T-helper 2 cell treated with Interferon-gamma antibody and Interleukin-4, amounts not matched to agents 5 μg/mL and 100 μg/mL, for 36 hours (primary cell): Measurements from ENCODE around the gene CLEC18B.
"Not testable (repeated sequence)": the region's sequence is repeated elsewhere in the genome, so short reads cannot be mapped to it uniquely, and the experiment has no call there.

Experiments used
- DNase-seq: peaks from one replicate; pipeline ENCODE4 v3.0.0; 2021; ENCODE audit warnings: low spot score
- H3K27ac Mint-ChIP-seq: one replicate; pipeline ENCODE4 v1.8.0; 2021; ENCODE audit warnings: mild to moderate bottlenecking, mixed read lengths
- H3K27me3 Mint-ChIP-seq: one replicate; pipeline ENCODE4 v1.8.0; 2021; ENCODE audit warnings: low read depth, mixed read lengths
- H3K36me3 Mint-ChIP-seq: one replicate; pipeline ENCODE4 v1.8.0; 2021; ENCODE audit warnings: low read depth, mixed read lengths
- H3K4me1 Mint-ChIP-seq: one replicate; pipeline ENCODE4 v1.8.0; 2021; ENCODE audit warnings: low read depth, mixed read lengths
- H3K4me3 Mint-ChIP-seq: one replicate; pipeline ENCODE4 v1.8.0; 2022; ENCODE audit warnings: mild to moderate bottlenecking, moderate library complexity, mixed read lengths
- H3K9me3 Mint-ChIP-seq: one replicate; pipeline ENCODE4 v1.8.0; 2021; ENCODE audit warnings: mixed read lengths

CLEC18B gene

DNA sequence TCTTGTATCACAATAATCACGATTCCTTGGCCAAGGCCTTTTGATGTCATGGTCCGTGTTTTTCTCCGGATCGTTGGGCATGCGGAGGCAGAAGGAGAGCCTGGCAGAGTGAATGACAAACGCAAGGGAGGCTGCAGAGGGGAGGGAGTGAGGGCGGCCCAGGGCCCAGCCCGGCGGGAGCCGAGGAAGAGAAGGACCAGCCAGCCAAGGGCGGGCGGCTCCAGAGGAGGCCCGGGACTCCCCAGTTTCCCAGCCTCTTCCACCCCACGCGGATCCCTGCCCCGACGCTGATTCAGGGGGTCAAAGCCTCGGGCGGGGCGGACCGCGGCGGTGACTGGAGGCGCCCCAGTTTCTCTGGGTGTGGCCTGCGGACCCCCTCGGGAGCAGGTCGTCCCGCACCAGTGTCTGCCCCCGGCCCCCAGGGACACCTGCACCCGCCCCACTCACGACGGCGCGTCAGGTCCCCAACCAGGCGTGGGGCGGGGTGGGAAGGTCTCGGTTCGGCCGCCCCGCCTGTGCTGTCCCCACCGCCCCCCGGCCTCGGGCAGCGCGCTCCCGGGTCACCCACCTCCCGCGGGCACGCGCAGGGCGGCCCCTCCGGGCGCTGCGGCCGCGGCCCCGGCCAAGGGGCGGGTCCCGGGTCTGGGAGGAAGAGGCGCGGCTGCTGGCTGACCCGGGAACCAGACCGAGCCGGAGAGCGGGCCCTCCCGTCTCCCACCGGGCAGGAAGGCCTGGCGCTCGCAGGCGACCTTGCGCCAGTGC lies 14.5 kb downstream of the CLEC18B start:
- H3K27ac Mint-ChIP-seq, H3K4me1 Mint-ChIP-seq, H3K4me3 Mint-ChIP-seq, DNase-seq, H3K27me3 Mint-ChIP-seq, H3K9me3 Mint-ChIP-seq, H3K36me3 Mint-ChIP-seq: not testable (repeated sequence)

DNA sequence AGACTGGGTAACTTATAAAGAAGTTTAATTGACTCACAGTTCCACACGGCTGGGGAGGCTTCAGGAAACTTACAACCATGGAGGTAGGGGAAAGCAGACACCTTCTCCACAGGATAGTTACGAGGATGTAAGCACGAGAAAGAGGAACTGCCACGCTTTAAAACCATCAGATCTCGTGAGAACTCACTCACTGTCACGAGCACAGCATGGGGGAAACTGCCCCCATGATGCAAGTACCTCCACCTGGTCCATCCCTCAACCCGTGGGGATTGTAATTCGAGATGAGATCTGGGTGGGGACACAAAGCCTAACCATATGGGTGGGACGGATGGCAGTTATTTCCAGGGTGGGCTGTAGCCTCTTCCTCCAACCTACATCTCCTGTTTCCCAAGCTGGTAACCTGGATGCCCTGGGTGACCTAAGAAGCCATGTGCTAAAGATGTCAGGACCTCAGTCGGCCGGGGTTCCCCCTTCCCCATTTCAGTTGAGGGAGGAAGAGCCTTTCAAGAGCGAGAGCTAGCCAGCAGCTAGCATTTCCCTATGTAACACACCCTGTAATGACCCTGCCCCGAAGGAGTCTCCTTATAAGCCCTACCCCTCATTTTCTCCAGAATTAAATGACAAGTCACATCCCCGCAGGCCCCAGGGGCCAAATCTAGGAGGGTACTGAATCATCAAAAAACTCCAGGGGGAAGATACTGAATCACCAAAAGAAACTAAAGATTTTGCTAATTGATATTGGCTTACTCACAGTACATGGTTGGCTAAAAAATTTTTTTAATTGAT lies 16.9 kb downstream of the CLEC18B start:
- not testable (repeated sequence) for H3K4me3 Mint-ChIP-seq, H3K27me3 Mint-ChIP-seq, H3K36me3 Mint-ChIP-seq, H3K9me3 Mint-ChIP-seq, DNase-seq, H3K27ac Mint-ChIP-seq, H3K4me1 Mint-ChIP-seq

DNA sequence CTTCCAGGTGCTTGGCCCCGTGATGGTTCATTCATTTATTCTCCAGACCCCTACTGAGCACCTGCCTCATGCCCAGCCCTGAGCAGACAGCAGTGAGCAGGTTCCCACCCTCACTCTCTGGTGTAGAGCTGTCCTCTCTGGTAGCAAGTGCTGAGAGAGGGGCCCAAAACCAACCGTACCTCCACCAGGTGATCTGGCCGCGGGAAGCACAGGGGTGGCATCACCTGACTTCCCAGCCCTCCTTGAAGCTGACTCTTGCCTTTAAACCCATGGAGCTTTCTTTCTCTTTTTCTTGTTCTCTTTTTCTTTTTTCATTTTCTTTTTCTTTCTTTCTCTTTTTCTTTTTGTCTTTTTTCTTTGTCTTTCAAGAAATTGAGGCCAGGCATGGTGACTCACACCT lies 21.0 kb downstream of the CLEC18B start:
- not testable (repeated sequence) for H3K27ac Mint-ChIP-seq, DNase-seq, H3K36me3 Mint-ChIP-seq, H3K27me3 Mint-ChIP-seq, H3K4me1 Mint-ChIP-seq, H3K4me3 Mint-ChIP-seq, H3K9me3 Mint-ChIP-seq

DNA sequence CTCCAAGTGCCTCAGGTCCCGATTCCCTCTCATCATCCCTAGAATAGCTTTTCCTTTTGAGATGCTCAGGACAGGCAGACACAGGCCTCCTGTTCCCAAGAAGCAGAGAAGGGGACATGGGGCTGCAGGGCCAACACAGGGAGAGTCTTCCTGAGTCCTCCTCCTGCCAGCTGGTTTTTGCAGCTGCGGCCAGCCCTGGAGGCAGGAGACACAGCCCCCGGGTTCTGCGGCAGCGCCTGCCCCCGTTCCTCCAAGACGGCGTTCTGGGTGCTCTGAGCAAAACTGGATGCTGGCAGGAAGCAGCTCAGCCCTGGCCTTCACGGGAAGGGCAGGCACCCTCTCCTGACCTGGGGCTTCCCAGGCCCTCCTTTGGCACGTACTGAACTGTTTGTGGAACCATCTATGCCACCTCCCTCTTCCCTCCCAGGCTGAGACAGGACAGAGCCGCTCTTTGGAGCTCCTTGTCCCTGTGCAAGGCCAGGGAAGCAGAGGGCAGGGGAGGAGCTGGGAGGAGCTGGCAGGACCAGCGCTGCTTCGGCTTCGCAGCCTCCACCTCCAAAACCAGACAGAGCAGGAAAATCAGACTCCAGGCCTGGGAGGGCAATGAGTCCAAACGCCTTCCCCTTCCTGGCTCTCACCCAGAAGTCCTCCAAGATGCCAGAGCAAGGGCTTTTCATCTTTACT lies 22.9 kb downstream of the CLEC18B start:
- not testable (repeated sequence) for H3K27ac Mint-ChIP-seq, H3K27me3 Mint-ChIP-seq, H3K4me1 Mint-ChIP-seq, H3K4me3 Mint-ChIP-seq, H3K9me3 Mint-ChIP-seq, H3K36me3 Mint-ChIP-seq, DNase-seq

DNA sequence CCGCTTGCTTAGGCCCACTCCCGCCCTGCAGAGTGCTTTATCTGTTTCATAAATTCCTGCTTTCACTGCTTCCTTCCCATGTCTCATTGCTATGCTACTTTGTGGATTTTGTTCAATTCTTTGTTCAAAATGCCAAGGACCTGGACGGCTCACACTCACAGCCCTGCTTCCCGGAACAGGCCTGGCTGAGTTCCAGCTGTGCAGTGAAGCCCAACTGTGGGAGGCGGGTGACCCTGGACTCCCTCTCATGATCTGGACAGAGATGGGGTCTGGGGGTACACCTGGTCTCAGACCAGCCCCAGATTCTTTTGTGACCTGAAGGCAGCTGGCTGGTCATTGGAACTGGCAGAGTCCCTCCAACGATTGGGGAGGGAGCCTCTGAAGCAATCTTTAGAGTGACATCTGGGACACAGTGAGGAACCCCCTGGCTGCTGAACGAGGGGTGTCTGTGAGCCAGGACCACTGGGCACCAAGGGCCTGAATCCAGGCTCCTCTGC lies 24.7 kb downstream of the CLEC18B start:
- H3K36me3 Mint-ChIP-seq, H3K4me1 Mint-ChIP-seq, DNase-seq, H3K27ac Mint-ChIP-seq, H3K4me3 Mint-ChIP-seq, H3K27me3 Mint-ChIP-seq, H3K9me3 Mint-ChIP-seq: not testable (repeated sequence)

DNA sequence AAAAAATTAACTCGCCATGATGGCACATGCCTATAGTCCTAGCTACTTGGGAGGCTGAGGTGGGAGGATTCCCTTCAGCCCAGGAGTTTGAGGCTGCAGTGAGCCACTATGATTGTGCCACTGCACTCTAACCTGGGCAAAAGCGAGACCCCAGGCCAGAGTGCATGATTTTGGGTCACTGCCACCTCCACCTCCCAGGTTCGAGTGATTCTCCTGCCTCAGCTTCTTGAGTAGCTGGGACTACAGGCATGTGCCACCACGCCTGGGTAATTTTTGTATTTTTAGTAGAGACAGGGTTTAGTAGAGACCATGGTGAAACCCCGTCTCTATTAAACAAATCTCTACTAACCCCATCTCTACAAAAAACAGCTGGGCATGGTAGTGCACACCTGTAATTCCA lies 26.7 kb downstream of the CLEC18B start:
- not testable (repeated sequence) for H3K27ac Mint-ChIP-seq

DNA sequence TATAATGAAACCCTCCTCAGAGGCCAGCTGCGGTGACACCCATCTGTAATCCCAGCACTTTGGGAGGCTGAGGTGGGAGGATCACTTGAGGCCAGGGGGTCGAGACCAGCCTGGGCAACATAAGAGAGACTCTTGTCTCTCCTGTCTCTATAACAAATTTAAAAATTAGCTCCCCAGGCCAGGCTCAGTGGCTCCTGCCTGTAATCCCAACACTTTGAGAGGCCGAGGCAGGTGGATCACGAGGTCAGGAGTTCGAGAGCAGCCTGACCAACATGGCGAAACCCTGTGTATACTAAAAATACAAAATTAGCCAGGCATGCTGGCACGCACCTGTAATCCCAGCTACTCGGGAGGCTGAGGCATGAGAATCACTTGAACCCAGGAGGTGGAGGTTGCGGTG lies 27.1 kb downstream of the CLEC18B start:
- not testable (repeated sequence) for H3K4me3 Mint-ChIP-seq, DNase-seq, H3K4me1 Mint-ChIP-seq, H3K27me3 Mint-ChIP-seq, H3K9me3 Mint-ChIP-seq, H3K36me3 Mint-ChIP-seq, H3K27ac Mint-ChIP-seq

More for the DNA sequence above, 26.7 kb downstream of the CLEC18B start:
- not testable (repeated sequence) for H3K4me3 Mint-ChIP-seq, H3K27me3 Mint-ChIP-seq, DNase-seq, H3K9me3 Mint-ChIP-seq, H3K4me1 Mint-ChIP-seq, H3K36me3 Mint-ChIP-seq

DNA sequence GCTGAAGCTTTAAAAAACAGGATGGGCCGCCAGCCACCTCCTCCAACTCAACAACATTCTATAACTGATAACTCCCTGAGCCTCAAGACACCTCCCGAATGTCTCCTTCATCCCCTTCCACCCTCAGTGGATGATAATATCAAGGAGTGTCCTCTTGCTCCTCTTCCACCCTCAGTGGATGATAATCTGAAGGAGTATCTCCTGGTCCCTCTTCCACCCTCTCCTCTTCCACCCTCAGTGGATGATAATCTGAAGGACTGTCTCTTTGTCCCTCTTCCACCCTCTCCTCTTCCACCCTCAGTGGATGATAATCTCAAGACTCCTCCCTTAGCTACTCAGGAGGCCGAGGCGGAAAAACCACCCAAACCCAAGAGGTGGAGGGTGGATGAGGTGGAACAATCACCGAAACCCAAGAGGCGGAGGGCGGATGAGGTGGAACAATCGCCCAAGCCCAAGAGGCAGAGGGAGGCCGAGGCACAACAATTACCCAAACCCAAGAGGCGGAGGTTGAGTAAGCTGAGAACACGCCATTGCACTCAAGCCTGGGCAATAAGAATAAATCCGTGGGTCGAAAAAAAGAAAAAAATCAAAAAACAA lies 29.7 kb downstream of the CLEC18B start:
- not testable (repeated sequence) for H3K4me3 Mint-ChIP-seq, H3K27me3 Mint-ChIP-seq, DNase-seq, H3K9me3 Mint-ChIP-seq, H3K27ac Mint-ChIP-seq, H3K4me1 Mint-ChIP-seq, H3K36me3 Mint-ChIP-seq

DNA sequence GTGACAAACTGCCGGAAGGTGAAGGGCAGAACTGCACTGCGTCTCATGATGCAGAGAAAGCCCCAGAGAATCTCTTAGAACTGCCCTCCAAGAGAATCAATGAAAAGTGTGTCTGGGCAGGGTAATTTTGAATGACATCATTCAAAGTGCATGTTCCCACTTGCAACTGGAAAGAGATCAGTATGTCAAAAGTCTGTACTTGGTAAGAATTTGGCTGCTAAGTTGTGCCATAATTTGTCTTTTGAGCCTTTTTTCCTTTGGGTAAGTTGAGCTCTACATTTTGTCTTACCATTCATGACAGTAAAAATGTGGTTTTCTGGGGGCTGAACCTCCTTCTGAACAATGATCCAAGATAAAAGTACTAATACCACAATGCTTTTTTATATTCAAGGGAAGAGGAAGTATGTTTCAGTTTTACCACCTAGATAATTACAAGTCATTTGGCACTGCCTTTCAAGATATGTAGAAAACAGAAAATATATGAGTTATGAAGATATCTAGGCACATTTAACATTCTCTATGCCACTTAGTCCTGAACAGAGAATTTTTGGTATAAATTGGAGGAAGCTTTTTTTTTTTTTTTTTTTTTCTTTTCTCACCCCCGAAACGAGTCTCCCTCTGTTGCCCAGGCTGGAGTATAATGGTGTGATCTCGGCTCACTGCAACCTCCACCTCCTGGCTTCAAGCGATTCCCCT lies 38.8 kb downstream of the CLEC18B start:
- H3K4me3 Mint-ChIP-seq, DNase-seq, H3K9me3 Mint-ChIP-seq, H3K27me3 Mint-ChIP-seq, H3K36me3 Mint-ChIP-seq, H3K27ac Mint-ChIP-seq, H3K4me1 Mint-ChIP-seq: not testable (repeated sequence)

DNA sequence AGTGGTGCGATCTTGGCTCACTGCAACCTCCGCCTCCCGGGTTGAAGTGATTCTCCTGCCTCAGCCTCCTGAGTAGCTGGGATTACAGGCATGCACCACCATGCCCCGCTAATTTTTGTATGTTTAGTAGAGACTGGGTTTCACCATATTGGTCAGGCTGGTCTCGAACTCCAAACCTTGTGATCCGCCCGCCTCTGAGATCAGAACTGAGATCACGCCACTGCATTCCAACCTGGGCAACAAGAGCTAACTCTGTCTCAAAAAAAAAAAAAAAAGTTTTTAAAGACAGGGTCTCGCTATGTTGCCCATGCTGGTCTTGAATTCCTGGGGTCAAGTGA lies 47.5 kb downstream of the CLEC18B start:
- H3K4me1 Mint-ChIP-seq, H3K27me3 Mint-ChIP-seq, H3K27ac Mint-ChIP-seq, H3K4me3 Mint-ChIP-seq, H3K9me3 Mint-ChIP-seq, DNase-seq, H3K36me3 Mint-ChIP-seq: not testable (repeated sequence)

DNA sequence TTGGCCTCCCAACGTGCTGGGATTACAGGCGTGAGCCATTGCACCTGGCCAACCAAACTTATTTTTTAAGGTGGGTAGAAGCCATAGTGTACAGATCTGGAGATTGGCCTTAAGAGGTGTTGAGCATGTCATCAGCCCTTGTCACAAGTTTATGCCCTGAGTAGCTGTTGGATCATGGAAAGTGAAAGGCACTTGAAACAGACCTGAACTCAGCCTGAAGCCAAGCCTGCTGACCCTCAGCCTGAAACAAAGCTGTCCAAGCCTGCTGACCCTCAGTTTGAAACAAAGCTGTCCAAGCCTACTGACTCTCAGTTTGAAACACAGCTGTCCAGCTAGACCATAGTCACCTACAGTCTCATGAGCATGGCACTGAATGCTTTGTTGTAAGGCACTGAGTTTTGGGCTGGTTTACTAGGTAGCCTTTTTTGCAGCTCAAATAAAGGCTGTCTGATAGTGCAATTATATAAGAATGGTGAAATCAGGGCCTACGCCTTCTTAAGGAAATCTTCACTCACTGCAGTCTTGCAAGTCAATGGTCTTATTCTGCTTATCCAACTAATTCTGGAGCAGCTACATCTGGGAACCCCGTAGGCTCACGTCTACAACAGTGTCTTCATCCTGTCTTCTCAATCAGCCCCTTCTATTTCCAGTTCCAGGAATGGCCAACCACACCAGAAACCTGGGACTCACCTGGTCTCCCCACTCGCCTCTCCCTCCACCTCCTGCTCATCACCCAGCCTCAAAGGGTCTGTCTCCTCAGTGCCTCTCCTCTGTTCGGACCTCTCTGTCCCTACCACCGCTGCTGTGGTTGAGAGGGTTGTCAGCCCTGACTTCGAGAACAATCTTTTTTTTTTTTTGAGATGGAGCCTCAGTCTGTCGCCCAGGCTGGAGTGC lies 48.1 kb downstream of the CLEC18B start:
- DNase-seq: no peak
- Mint-ChIP-seq H3K4me3 (no peak overlapping the region), H3K9me3 (no peaks in the 10 kb centered on the region), H3K27me3 (no peaks in the 10 kb centered on the region), H3K4me1 (no peaks in the 10 kb centered on the region), H3K27ac (no peak overlapping the region), H3K36me3 (no peaks in the 10 kb centered on the region)

DNA sequence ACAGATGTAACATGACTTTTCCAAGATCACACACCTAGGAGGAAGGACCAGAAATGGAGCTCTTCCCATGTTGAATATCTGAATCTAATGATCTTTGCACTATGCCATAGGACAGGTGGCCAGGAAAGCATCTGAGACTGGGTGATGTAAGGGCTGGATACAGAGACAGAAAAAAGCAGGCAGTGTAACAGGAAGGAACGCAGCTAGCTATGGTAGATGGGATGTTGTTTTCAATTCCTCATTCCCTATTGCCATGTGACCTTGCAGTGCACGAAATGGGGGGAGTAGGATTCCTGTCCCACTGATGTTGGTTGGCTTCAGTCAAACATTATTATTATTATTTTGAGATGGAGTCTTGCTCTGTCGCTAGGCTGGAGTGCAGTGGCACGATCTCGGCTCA lies 48.9 kb downstream of the CLEC18B start:
- no peak overlapping the region for H3K4me3 Mint-ChIP-seq
- H3K9me3 Mint-ChIP-seq: no peaks in the 10 kb centered on the region
- DNase-seq: no peak
- peaks cover 2% of the 10 kb centered on the region for H3K36me3 Mint-ChIP-seq
- H3K4me1 Mint-ChIP-seq: peaks cover 1% of the 10 kb centered on the region
- no peaks in the 10 kb centered on the region for H3K27me3 Mint-ChIP-seq
- H3K27ac Mint-ChIP-seq: no peak overlapping the region
